B cell (primary cell): ENCODE results near the gene CD226.

Experiments used
- CTCF ChIP-seq: fragments of 200-600 bp; IDR thresholded peaks from one replicate; pipeline ENCODE4 v1.8.0; 2022; ENCODE audit warnings: antibody characterized with exemption, mild to moderate bottlenecking
- EZH2 ChIP-seq: IDR thresholded peaks from 2 replicates; pipeline ENCODE4 v1.6.1; 2012; ENCODE audit warnings: borderline replicate concordance, low read depth, mild to moderate bottlenecking, moderate library complexity, low read length; ENCODE audit not compliant: insufficient read depth, poor library complexity, severe bottlenecking

- TF ChIP-seq EZH2 (no peak), CTCF (no peak)
Measured at GRCh38 chr18:69882965-69883668, 64.6 kb downstream of the CD226 start.
